Small intestine (tissue), 7 donors: ENCODE measurements around the gene BPIFB2. TPM values are rescaled to one million over a fixed set of nuclear protein-coding genes. Genes with fewer than 3 reads are reported as not detected.

Source experiments
- DNase-seq, 2 donors: peaks; one replicate each; pipeline versions ENCODE4 v3.0.0 to v3.0.0-alpha.2; 2013
- FAIRE-seq: peaks from 2 replicates; lab custom pipeline; 2012; peaks lifted over from hg19 to GRCh38; lab: Jason Lieb, UNC
- H3K27ac ChIP-seq, 3 donors: one replicate each; pipeline ENCODE4 v1.5.1; 2013; ENCODE audit warnings: low read length in 2 of 3, mild to moderate bottlenecking in 2 of 3, control low read depth in 1 of 3, inconsistent platforms in 1 of 3, low read depth in 1 of 3, moderate library complexity in 1 of 3
- H3K27me3 ChIP-seq, 3 donors: one replicate each; pipeline ENCODE4 v1.6.1; 2013; ENCODE audit warnings: low read length in 3 of 3, inconsistent platforms in 1 of 3; ENCODE audit not compliant: control insufficient read depth in 3 of 3, insufficient read depth in 3 of 3
- H3K36me3 ChIP-seq, 3 donors: one replicate each; pipeline ENCODE4 v1.6.1; 2013; ENCODE audit warnings: low read length in 3 of 3, inconsistent platforms in 1 of 3, low read depth in 1 of 3, mild to moderate bottlenecking in 1 of 3, moderate library complexity in 1 of 3; ENCODE audit not compliant: control insufficient read depth in 3 of 3, insufficient read depth in 2 of 3
- H3K4me1 ChIP-seq, 3 donors: one replicate each; pipeline ENCODE4 v1.6.1; 2013; ENCODE audit warnings: low read length in 2 of 3, inconsistent platforms in 1 of 3, low read depth in 1 of 3, mild to moderate bottlenecking in 1 of 3, moderate library complexity in 1 of 3; ENCODE audit not compliant: control insufficient read depth in 3 of 3, insufficient read depth in 2 of 3
- H3K4me3 ChIP-seq, 3 donors: one replicate each; pipeline ENCODE4 v1.5.1; 2013; ENCODE audit warnings: low read length in 3 of 3, control low read depth in 1 of 3, inconsistent platforms in 1 of 3, low read depth in 1 of 3, mild to moderate bottlenecking in 1 of 3, moderate library complexity in 1 of 3
- H3K9me3 ChIP-seq, 2 donors: one replicate each; pipeline ENCODE4 v1.6.1; 2013; ENCODE audit warnings: low read depth in 1 of 2, low read length in 1 of 2; ENCODE audit not compliant: control insufficient read depth in 2 of 2, insufficient read depth in 1 of 2
- WGBS, 3 donors: extraction: QIAGEN DNeasy Blood & Tissue Kit; methylation state at CpG; one replicate each; pipeline ENCODE4 v1.1.7; 2013; 5-methylcytosine and 5-hydroxymethylcytosine counted together
- polyA plus RNA-seq, 4 donors: library from polyadenylated mRNA; stranded (reverse) in 3 of 4; unstranded in 1 of 4; fragments of 200-250 nt in 3 of 4; fragments of 120-200 nt in 1 of 4; gene quantifications; one replicate each; pipeline versions ENCODE4 v1.2.1 to v1.2.3, GENCODE V29; 2013
- donor health status: healthy with polysubstance abuse.
- donor health status: control.
- donor health status: control.
- donor health status: Bipolar disorder and iron deficiency.
- donor health status: healthy.

BPIFB2 gene
- polyA plus RNA-seq, 4 donors: not detected

GRCh38 chr20:33014336-33015113, 7.0 kb downstream of the BPIFB2 start:
- FAIRE-seq: no peak
- no peak for DNase-seq
- H3K4me3 ChIP-seq: no peak overlapping the region
- H3K36me3 ChIP-seq: no peaks in the 10 kb centered on the region
- no peaks in the 10 kb centered on the region for H3K9me3 ChIP-seq
- no peaks in the 10 kb centered on the region for H3K4me1 ChIP-seq
- H3K27me3 ChIP-seq: peaks cover 0 to 3% (median 0%) of the 10 kb centered on the region in 3 donors
- WGBS, 3 donors: 47 to 55% (median 52%) methylated on average over 16 of the region's 16 CpGs
- H3K27ac ChIP-seq: no peak overlapping the region

GRCh38 chr20:33015114-33015484, 7.6 kb downstream of the BPIFB2 start:
- Histone ChIP-seq H3K4me1 (no peaks in the 10 kb centered on the region), H3K27me3 (peaks cover 0 to 3% (median 0%) of the 10 kb centered on the region in 3 donors), H3K4me3 (no peak overlapping the region), H3K27ac (no peak overlapping the region), H3K36me3 (no peaks in the 10 kb centered on the region), H3K9me3 (no peaks in the 10 kb centered on the region)
- FAIRE-seq (no peak), DNase-seq (no peak)
- WGBS, 3 donors: 77 to 82% (median 78%) methylated on average over 10 of the region's 10 CpGs

- no peak for FAIRE-seq
- Histone ChIP-seq H3K27ac (no peak overlapping the region), H3K36me3 (no peaks in the 10 kb centered on the region), H3K27me3 (peaks cover 0 to 3% (median 0%) of the 10 kb centered on the region in 3 donors), H3K4me1 (no peaks in the 10 kb centered on the region), H3K9me3 (no peaks in the 10 kb centered on the region), H3K4me3 (no peak overlapping the region)
- no peak for DNase-seq
- 61 to 71% (median 67%) methylated on average over 14 to 15 of the region's 15 CpGs for WGBS, 3 donors
Measured at GRCh38 chr20:33015700-33016580, 8.4 kb downstream of the BPIFB2 start.

GRCh38 chr20:33016581-33017109, 9.1 kb downstream of the BPIFB2 start:
- Histone ChIP-seq H3K36me3 (no peaks in the 10 kb centered on the region), H3K27ac (no peak overlapping the region), H3K4me1 (no peaks in the 10 kb centered on the region), H3K9me3 (no peaks in the 10 kb centered on the region), H3K4me3 (no peak overlapping the region), H3K27me3 (peaks cover 0 to 3% (median 0%) of the 10 kb centered on the region in 3 donors)
- WGBS, 3 donors: 58 to 71% (median 68%) methylated on average over 7 of the region's 7 CpGs
- FAIRE-seq: no peak
- DNase-seq: no peak

- no peak for FAIRE-seq
- 73 to 86% (median 79%) methylated on average over 7 of the region's 7 CpGs for WGBS, 3 donors
- no peaks in the 10 kb centered on the region for H3K9me3 ChIP-seq
- H3K27ac ChIP-seq: no peak overlapping the region
- no peak overlapping the region for H3K4me3 ChIP-seq
- DNase-seq: no peak
- no peaks in the 10 kb centered on the region for H3K36me3 ChIP-seq
- peaks cover 0 to under 1% (median 0%) of the 10 kb centered on the region in 3 donors for H3K27me3 ChIP-seq
- H3K4me1 ChIP-seq: no peaks in the 10 kb centered on the region
Measured at GRCh38 chr20:33017542-33017941, 10.0 kb downstream of the BPIFB2 start.

GRCh38 chr20:33018169-33018931, 10.8 kb downstream of the BPIFB2 start:
- WGBS, 3 donors: 58 to 71% (median 62%) methylated on average over 13 to 14 of the region's 14 CpGs
- no peaks in the 10 kb centered on the region for H3K27me3 ChIP-seq
- no peak overlapping the region for H3K27ac ChIP-seq
- FAIRE-seq: no peak
- H3K36me3 ChIP-seq: no peaks in the 10 kb centered on the region
- no peaks in the 10 kb centered on the region for H3K4me1 ChIP-seq
- H3K9me3 ChIP-seq: no peaks in the 10 kb centered on the region
- no peak overlapping the region for H3K4me3 ChIP-seq
- DNase-seq: no peak

- FAIRE-seq (no peak), DNase-seq (no peak)
- 72 to 84% (median 82%) methylated on average over 23 of the region's 23 CpGs for WGBS, 3 donors
- no peak overlapping the region for H3K4me3 ChIP-seq
- H3K4me1 ChIP-seq: no peaks in the 10 kb centered on the region
- H3K27me3 ChIP-seq: no peaks in the 10 kb centered on the region
- H3K27ac ChIP-seq: no peak overlapping the region
- no peaks in the 10 kb centered on the region for H3K36me3 ChIP-seq
- H3K9me3 ChIP-seq: no peaks in the 10 kb centered on the region
Measured at GRCh38 chr20:33019465-33020277, 12.2 kb downstream of the BPIFB2 start.
